Measurements from ENCODE around the gene C14orf180.

Gene C14orf180

DNA sequence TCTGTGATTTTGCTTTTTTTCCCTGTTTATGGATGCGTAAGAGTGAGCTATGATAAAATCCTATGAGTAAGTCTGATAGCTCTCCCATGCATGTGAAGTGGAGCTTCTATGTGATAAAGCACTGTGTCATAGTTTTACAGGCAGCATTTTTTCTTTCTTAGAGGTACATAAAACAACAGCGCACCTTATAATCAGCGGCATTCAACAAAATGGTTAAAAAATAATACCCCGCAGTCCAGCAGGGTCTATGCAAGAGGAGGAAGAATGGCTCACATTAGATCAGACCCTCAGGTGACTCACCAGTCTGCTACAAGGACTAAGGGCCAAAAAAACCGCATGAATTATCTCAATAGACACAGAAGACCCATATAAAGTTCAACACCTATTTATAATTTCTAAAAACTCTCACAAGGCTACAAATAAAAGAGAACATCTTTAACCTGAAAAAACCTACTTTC, 58.0 kb downstream of the C14orf180 start:
- H3K9ac ChIP-seq (ENCODE audit: low read length), result no peak overlapping the region
- peaks cover 12% of the 10 kb centered on the region for H3K27me3 ChIP-seq (ENCODE audit: control insufficient read depth, insufficient read depth, low read length)
- H3K27ac ChIP-seq (ENCODE audit: low read depth, low read length), result no peak overlapping the region
- no peak overlapping the region for H3K4me3 ChIP-seq (ENCODE audit: low read length)
- no peaks in the 10 kb centered on the region for H3K4me1 ChIP-seq (ENCODE audit: control insufficient read depth, insufficient read depth, low read length)
- no peaks in the 10 kb centered on the region for H3K36me3 ChIP-seq (ENCODE audit: control insufficient read depth, insufficient read depth, low read length)

DNA sequence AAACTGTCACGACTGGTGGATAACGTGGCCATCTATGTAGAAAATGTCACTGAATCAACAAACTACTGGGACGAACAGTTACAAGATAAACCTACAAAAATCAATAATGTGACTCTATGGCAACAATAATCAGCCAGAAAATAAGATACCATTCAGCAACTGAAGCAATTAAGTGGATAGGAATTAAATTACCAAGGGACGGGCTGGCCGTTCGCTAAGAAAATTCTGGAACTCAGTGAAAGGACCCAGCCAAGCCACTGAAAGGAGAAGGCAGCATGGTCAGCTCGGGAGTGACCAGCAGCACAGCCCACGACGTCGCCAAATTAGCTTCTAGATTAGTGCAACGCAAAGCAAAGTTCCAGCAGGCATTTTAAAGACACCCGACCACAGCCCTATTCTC, 58.6 kb downstream of the C14orf180 start:
- H3K4me1 ChIP-seq (ENCODE audit: control insufficient read depth, insufficient read depth, low read length), result no peaks in the 10 kb centered on the region
- no peaks in the 10 kb centered on the region for H3K36me3 ChIP-seq (ENCODE audit: control insufficient read depth, insufficient read depth, low read length)
- no peak overlapping the region for H3K9ac ChIP-seq (ENCODE audit: low read length)
- H3K4me3 ChIP-seq (ENCODE audit: low read length), result no peak overlapping the region
- peaks cover 12% of the 10 kb centered on the region for H3K27me3 ChIP-seq (ENCODE audit: control insufficient read depth, insufficient read depth, low read length)
- H3K27ac ChIP-seq (ENCODE audit: low read depth, low read length), result no peak overlapping the region

DNA sequence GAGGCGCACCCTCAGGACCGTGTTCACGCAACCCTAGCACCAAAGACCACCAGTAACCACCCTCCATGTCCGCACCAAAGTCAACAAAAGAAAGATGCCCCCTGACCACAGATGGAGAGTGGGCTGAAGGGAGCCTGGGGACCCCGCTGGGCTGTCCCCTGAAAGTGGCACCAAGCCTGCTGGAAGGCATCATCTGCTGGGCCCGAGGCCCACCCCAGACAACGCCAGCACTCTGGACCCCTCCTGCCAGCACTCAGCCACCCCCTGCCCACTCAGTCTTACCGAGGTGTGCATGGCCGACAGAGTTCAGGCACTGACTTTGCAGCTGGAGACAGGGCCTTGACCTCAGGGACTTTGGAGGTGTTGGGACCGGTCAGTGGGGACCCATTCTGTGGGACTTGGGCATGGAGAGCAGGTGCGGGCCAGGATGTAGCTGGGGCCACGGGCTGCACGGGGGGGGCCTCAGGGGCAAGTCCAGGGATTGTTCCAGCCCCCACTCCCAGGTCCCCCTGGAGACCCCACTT, 59.4 kb downstream of the C14orf180 start:
- Histone ChIP-seq H3K27me3 (ENCODE audit: control insufficient read depth, insufficient read depth, low read length) (peaks cover 12% of the 10 kb centered on the region), H3K9ac (ENCODE audit: low read length) (no peak overlapping the region), H3K27ac (ENCODE audit: low read depth, low read length) (no peak overlapping the region), H3K36me3 (ENCODE audit: control insufficient read depth, insufficient read depth, low read length) (no peaks in the 10 kb centered on the region), H3K4me3 (ENCODE audit: low read length) (no peak overlapping the region), H3K4me1 (ENCODE audit: control insufficient read depth, insufficient read depth, low read length) (no peaks in the 10 kb centered on the region)

DNA sequence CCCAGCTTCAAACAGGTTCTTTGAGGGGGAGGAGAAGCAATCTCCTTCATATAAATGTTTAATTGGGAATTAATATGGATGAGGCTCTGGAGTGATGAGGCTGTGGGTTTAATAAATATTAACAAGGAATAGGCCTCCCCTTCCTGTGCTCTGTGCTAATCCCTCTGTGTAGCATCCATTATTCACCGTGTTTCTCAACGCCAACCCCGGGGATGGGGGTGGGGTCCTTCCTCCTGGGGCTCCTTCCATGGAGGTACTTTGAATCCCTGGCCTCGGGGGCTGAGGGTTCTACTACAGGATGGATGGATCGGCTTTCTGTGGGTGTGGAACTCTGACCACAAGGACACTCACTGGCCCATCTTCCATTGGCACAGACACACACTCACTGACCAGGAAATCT, 59.9 kb downstream of the C14orf180 start:
- Histone ChIP-seq H3K4me1 (ENCODE audit: control insufficient read depth, insufficient read depth, low read length) (no peaks in the 10 kb centered on the region), H3K9ac (ENCODE audit: low read length) (no peak overlapping the region), H3K4me3 (ENCODE audit: low read length) (no peak overlapping the region), H3K36me3 (ENCODE audit: control insufficient read depth, insufficient read depth, low read length) (no peaks in the 10 kb centered on the region), H3K27me3 (ENCODE audit: control insufficient read depth, insufficient read depth, low read length) (peaks cover 9% of the 10 kb centered on the region), H3K27ac (ENCODE audit: low read depth, low read length) (no peak overlapping the region)
